MG63 (cell line): ENCODE results near the gene CACNA1S. TPM values are rescaled to one million over a fixed set of nuclear protein-coding genes. Genes with fewer than 3 reads are reported as not detected.

Experiments
- DNase-seq: peaks from one replicate; pipeline ENCODE4 v3.0.0-alpha.2; 2020
- H3K27me3 ChIP-seq: fragments of 250-450 bp; sonication (Bioruptor Pico); 2 replicates; pipeline ENCODE4 v1.5.1; 2020; ENCODE audit warnings: mild to moderate bottlenecking, moderate library complexity
- H3K36me3 ChIP-seq: fragments of 250-450 bp; sonication (Bioruptor Pico); 2 replicates; pipeline ENCODE4 v1.5.1; 2020; ENCODE audit warnings: mild to moderate bottlenecking, moderate library complexity
- H3K4me3 ChIP-seq: fragments of 250-450 bp; sonication (Bioruptor Pico); 2 replicates; pipeline ENCODE4 v1.5.1; 2020; ENCODE audit warnings: mild to moderate bottlenecking, moderate library complexity
- H3K9me3 ChIP-seq: fragments of 250-450 bp; sonication (Bioruptor Pico); 2 replicates; pipeline ENCODE4 v1.5.1; 2020; ENCODE audit warnings: mild to moderate bottlenecking, moderate library complexity
- total RNA-seq: library from RNA; depleted of rRNA; stranded (reverse); fragments of >200 nt; shearing (Covaris generic); gene quantifications from 2 replicates; pipeline ENCODE4 v1.2.3, GENCODE V29; 2014; ENCODE audit warnings: low replicate concordance

Gene CACNA1S
- total RNA-seq, 1 experiment from 2014 or later: not detected

DNA sequence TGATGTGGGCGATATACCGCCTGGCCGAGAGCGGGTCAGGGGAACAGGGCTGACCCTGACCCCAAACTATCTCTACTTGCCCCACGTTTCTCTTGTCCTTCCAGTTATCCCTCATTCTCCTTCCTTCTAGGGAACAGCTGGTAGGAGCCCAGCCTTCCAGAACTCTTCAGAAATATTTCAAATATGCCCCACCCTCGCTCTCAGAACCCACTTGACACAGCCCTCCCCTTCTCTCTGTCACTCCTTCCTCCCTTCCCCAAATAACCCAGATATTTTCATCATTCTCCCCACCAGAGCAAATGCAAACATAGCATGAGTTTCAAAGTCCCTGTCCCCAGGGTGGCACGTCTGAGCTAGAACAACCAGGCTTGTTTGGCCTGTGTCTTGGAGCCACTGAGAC is 1.1 kb downstream of the CACNA1S start:
- DNase-seq: no peak
- no peaks in the 10 kb centered on the region for H3K36me3 ChIP-seq
- H3K4me3 ChIP-seq: no peak overlapping the region
- H3K9me3 ChIP-seq: no peaks in the 10 kb centered on the region
- H3K27me3 ChIP-seq: no peaks in the 10 kb centered on the region

DNA sequence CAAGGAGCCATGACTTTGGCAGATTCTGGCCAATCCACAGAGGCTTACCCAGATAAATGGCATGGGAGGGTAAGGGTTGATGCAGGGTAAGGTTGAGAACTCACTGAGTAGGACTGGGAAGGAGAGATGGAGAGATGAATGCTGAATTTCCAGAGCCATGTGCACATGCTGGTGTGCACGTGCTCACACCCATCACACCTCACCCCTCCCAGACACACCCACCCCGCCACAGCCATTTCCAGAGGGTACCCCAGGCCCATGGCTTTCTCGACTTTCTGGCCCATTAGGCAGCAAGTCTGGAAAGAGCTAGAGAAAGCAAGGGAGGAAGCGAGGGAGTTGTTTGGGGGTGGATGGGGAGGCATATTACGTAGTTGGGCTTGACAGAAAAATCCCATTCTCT is 1.6 kb downstream of the CACNA1S start:
- Histone ChIP-seq H3K27me3 (no peaks in the 10 kb centered on the region), H3K4me3 (no peak overlapping the region), H3K36me3 (no peaks in the 10 kb centered on the region), H3K9me3 (no peaks in the 10 kb centered on the region)
- no peak for DNase-seq

DNA sequence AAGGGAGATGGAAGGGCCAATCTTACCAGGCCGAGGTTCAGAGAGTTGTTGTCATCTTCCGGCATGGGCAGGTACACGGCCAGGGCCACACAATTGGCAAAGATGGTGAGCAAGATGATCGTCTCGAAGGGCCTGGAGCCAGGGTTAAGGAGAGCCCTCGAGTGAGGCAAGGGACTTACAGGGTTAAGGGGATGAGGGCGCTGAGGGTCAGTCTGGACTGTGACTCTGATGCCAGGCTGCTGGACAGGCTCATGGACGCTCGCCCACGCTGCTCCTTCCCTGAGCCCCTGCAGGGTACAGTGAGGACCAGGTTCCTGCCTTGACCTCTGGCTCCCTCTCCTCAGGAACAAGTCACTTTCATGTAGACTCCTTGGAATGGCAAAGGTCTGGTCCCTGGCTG is 2.1 kb downstream of the CACNA1S start:
- Histone ChIP-seq H3K9me3 (no peaks in the 10 kb centered on the region), H3K4me3 (no peak overlapping the region), H3K36me3 (no peaks in the 10 kb centered on the region), H3K27me3 (no peaks in the 10 kb centered on the region)
- no peak for DNase-seq

DNA sequence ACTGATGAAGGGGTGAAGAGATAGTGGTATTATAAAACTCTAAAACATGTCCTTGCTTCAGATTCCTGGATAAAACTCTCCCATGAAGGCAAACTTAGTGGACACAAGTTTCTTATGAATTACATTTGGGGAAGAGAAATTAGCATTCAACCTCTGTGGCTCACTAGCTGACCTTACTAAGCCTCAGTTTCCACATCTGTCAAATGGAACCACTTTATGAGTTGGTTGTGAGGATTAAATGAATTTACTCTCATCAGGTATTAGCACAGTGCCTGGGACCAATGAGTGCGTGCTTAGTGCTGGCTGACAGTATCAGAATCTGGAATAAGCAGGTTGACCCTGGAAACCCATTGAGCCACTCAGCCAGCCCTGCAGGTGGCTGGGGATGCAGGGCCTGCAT is 2.6 kb downstream of the CACNA1S start:
- H3K4me3 ChIP-seq: no peak overlapping the region
- DNase-seq: no peak
- H3K36me3 ChIP-seq: no peaks in the 10 kb centered on the region
- H3K9me3 ChIP-seq: no peaks in the 10 kb centered on the region
- H3K27me3 ChIP-seq: no peaks in the 10 kb centered on the region

DNA sequence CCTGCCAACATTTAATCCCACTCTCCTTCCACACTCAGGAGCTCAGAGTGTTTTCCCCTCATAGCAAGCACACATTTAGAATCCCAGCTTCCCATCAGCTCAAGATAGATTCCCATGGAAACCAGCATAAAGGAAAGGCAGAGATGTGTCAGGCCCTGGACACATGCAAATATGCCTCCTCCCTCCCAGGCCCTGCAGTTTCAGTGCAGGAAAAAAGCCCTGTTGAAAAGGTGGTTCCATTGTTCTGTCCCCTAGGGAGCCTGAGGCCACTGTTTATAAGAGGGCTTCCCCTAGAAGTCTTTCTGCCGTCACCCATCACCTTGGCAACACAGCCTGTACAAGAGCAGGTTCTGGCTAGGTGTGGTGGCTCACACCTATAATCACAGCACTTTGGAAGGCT is 3.6 kb downstream of the CACNA1S start:
- Histone ChIP-seq H3K27me3 (no peaks in the 10 kb centered on the region), H3K4me3 (no peak overlapping the region), H3K36me3 (no peaks in the 10 kb centered on the region), H3K9me3 (no peaks in the 10 kb centered on the region)
- no peak for DNase-seq

DNA sequence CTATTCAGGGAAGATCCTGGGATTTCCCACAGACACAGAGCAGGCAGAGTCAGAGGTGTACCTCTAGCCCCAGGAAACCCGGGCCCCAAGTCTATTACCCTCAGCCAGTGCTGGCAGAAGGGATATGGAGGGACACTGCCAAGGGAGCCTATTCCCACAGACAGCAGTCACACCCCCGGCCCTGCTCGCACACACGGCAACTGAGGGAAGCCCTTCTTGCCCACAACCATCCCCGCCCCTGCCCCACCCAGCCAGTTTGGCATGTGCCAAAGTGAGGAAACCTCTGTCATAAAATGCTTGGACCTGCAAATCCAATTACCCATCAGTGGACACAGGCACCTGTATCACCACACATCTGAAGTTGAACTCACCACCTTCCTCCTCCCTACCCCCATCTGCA is 6.5 kb downstream of the CACNA1S start:
- no peaks in the 10 kb centered on the region for H3K9me3 ChIP-seq
- H3K4me3 ChIP-seq: no peak overlapping the region
- H3K27me3 ChIP-seq: no peaks in the 10 kb centered on the region
- no peak for DNase-seq
- H3K36me3 ChIP-seq: no peaks in the 10 kb centered on the region

DNA sequence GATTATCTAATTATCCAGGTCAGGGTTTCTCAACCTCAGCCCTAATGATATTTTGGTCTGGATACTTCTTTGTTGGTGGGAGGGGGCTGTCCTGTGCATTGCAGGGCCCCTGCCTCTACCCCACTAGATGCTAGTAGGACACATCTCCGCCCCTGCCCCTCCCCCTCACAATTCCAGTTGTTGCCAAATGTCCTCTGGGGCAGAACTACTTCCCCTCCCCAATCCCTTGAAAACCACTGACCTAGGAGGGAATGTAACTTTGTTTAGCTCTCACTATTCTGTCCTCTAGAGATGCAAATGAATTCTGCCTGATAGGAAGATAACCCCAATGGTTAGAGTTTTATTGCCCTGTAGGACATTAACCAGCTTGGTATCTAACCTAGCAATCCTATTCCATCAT is 8.1 kb downstream of the CACNA1S start:
- H3K9me3 ChIP-seq: no peaks in the 10 kb centered on the region
- H3K4me3 ChIP-seq: no peak overlapping the region
- H3K27me3 ChIP-seq: no peaks in the 10 kb centered on the region
- H3K36me3 ChIP-seq: no peaks in the 10 kb centered on the region
- no peak for DNase-seq

DNA sequence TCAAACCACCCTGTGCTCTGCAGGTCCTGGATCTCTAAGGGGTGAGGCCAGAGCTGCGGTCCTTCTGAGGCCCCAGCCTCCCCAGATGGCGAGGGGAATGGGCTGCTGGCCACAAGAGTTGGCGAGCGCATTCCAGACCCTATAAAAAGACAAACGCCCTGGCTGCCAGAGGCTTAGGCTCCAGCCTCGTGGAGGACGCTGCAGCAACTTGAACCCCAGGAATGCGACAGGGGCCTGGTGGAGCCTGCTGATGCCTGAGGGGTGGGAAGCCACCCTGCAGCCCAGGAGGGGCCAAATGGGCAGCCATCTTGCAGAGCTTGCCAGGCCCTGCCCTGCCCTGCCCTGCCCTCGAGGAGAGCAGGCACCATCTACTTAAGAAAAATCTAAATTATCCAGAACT is 8.6 kb downstream of the CACNA1S start:
- DNase-seq: no peak
- Histone ChIP-seq H3K4me3 (no peak overlapping the region), H3K9me3 (no peaks in the 10 kb centered on the region), H3K36me3 (no peaks in the 10 kb centered on the region), H3K27me3 (no peaks in the 10 kb centered on the region)

DNA sequence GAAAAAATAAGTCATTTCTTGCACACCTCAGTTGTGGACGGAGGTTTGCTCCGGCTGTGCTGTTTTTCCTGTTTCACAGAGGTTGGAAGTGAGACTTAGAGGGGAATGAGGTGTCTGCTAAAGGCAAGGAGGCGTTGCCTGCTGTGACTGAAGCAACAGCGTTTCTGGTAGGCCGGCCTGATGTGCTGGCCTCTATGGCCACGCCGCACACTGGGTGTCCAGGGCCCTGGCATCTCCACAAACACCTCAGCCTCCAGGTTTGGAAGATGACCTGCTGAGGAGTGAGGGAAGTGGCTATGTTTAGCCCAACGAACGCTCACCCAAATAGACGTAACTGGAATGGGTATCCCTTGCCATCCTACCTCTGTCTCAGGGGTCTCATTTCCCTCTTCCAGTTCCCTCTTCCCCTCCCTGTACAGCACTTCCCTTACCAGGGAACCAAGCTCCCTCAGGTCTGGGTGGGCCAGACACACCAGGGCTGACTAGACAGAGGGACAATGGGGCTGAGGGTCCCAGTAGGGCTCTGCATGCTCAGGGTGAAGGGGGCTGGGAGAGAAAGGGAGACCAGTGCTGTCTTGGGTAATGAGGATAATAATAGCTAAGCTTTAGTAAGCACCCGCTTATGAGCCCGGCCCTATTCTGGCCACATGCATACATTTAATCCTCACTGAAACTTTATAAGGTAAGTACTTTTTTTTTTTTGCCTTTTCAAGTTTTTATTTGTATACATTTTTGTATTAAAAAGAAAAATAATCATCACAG is 11.9 kb downstream of the CACNA1S start:
- no peaks in the 10 kb centered on the region for H3K9me3 ChIP-seq
- H3K4me3 ChIP-seq: no peak overlapping the region
- H3K27me3 ChIP-seq: no peaks in the 10 kb centered on the region
- no peak for DNase-seq
- H3K36me3 ChIP-seq: no peaks in the 10 kb centered on the region

DNA sequence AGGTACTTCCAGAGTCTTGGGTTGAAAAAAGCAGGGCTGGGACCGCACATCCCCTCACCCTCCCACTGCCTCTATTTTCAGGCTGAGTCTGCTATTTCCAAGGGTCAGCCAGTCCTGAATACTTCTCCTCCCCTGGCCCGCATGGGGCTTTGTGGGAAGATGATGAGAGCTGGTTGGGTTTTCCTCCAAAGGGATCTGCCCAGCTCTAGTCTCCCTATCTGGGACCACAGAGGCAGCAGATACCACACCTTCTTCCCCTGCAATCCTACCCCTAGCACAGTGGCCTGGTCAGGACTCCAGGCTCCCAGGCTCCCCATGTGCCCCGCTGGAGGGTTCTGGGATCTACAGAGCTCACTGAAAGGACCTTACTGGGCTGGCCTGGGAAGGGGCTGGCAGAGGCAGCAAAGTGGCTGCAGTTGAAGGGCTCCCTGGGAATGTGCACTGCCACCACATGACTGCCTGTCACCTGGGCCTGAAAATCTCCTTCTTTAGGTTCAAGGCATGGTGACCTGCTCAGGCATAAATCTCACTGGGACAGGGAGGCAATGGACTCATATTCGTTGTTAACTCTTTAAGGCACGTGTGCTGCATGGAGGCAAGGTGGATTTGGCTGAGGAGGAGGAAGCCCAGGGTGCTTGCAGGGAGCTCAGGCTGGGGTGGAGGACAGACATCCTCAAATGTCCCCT is 13.1 kb downstream of the CACNA1S start:
- Histone ChIP-seq H3K27me3 (no peaks in the 10 kb centered on the region), H3K36me3 (no peaks in the 10 kb centered on the region), H3K9me3 (no peaks in the 10 kb centered on the region), H3K4me3 (no peak overlapping the region)
- DNase-seq: no peak

DNA sequence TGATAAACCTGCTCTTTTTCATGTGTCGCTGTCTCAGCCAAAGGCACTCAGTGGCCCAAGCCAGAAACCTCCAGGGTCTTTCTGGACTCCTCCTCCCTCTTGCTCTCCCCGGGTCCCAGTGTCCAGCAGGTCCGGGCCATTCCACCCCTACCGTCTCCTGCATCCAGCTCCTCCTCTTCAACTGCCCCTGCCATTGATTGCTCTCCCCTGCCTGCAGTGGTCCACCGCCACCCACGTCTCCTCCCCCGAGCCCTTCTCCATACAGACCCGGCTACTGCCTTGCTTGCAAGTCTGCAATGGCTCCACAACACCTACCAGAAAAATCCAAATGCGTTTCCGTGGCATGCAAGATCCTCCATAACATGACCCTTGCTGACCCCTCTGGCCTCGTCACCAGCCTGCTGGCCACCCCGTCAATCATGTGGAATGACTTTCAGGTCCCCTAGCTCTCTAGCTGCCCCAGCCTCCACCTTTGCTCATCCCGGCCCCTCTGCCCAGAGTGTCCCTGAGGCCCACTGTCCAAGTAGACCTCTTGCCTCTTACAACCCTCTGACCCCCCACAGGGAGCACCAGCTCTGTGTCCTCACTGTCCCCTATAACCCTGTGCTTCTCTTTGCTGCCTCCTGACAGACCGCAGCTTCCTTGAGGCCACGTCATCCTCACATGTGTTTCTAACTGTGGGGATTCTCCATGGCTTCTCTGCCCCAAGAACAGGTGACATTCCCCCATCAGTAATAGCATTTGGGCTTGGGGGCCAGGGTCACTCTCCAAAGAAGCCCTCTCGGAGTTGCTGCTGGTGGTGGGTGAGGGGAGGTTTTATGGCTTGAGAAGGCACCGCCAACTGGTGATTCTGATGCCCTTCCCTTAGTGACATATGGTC is 15.0 kb downstream of the CACNA1S start:
- DNase-seq: no peak
- Histone ChIP-seq H3K4me3 (no peak overlapping the region), H3K27me3 (no peaks in the 10 kb centered on the region), H3K9me3 (no peaks in the 10 kb centered on the region), H3K36me3 (no peaks in the 10 kb centered on the region)

DNA sequence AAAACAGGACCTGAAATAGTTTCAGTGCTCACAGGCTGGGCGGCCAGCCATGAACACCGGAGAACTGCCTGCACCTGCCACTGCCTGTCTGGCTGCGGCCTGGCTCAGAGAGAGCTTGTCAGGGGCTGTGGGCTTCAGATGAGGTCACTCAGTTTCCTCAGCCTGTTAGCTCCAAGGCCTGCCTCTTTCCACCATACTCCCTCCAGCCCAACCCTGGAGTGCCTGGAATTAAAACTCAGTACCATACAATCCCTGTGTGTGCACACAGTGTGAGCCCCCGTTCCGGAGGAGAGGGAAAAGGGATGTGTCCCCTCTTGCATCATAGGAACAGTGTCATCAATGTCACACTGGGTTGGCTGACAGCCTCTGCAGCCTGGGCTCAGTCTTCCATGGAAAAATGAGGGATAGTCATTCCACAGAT is 16.2 kb downstream of the CACNA1S start:
- DNase-seq: no peak
- Histone ChIP-seq H3K4me3 (no peak overlapping the region), H3K9me3 (no peaks in the 10 kb centered on the region), H3K27me3 (no peaks in the 10 kb centered on the region), H3K36me3 (no peaks in the 10 kb centered on the region)

DNA sequence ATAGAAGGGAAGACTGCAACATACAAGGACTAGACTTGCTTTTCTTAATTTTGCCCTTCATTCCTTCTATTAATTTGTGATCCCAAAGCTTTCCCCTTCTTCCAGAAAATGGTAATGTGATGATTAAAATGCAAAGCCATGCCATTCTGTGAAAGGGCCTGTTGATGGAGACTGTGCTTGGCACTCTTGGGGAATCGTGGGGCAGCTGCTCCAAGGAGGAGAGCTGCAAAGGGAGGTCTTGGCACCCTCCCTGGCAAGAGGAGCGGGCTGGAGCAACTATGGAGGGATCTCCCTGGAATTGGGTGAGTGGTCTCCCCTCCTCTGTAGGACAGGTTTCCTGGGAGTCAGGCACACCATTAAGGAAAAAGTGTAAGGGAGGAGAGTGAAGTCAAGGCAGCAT is 16.6 kb downstream of the CACNA1S start:
- no peak for DNase-seq
- no peak overlapping the region for H3K4me3 ChIP-seq
- no peaks in the 10 kb centered on the region for H3K9me3 ChIP-seq
- no peaks in the 10 kb centered on the region for H3K36me3 ChIP-seq
- H3K27me3 ChIP-seq: no peaks in the 10 kb centered on the region

DNA sequence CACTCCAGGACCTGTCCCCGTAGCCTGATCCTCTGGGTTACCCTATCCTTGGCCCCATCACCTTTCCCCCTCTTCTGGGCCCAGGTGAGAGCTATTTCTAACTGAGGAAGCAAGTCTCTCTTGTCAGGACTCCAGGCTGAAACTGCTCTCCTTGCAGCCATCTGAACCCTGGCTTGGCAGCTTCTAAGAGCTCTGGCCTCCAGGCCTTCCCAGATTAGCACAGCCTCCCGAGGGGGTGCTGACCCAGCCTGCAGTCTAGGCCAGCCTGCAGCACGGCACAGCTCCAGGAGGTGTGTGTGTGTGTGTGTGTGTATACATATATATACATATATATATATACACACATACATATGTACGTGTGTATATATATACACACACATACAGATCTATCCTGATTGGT is 17.4 kb downstream of the CACNA1S start:
- H3K9me3 ChIP-seq: no peaks in the 10 kb centered on the region
- H3K36me3 ChIP-seq: no peaks in the 10 kb centered on the region
- no peak for DNase-seq
- H3K27me3 ChIP-seq: no peaks in the 10 kb centered on the region
- H3K4me3 ChIP-seq: no peak overlapping the region

DNA sequence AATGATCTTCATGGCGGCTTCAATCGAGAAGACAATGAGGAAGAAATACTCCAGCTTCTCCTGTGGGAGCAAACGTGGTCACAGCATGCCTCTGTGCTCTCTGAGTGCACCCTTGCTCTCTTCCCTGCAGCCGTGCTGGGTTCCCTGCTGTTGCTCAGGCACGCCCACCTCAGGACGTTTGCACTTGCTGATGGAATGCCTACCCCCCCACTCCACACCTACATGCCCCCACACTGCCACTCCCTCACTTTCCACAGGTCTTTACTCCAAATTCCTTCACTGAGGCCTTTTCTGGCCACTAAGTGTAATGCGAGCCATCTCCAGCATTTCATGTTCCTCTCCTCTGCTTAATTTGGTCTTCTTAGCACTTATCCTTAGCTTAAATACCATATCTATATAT is 18.3 kb downstream of the CACNA1S start:
- H3K27me3 ChIP-seq: no peaks in the 10 kb centered on the region
- H3K9me3 ChIP-seq: no peaks in the 10 kb centered on the region
- DNase-seq: no peak
- no peak overlapping the region for H3K4me3 ChIP-seq
- H3K36me3 ChIP-seq: no peaks in the 10 kb centered on the region

DNA sequence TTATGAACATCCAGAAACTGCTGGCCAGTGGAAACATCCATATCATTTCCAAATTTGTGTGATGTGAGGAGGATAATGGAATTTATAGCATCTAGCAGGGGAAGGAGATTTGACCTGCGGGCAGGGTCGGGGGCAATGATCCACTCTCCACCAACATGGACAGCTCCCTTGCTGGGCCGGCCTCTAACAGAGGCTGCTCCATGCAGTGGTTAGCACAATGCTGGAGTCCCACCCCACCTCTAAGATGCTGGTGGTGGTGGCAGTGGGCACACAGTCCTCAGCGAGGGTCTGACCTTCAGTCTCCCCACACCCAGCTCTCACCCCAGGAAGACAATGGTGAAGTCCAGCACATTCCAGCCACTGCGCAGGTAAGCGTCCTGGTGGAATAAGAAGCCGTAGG is 18.7 kb downstream of the CACNA1S start:
- Histone ChIP-seq H3K9me3 (no peaks in the 10 kb centered on the region), H3K27me3 (no peaks in the 10 kb centered on the region), H3K4me3 (no peak overlapping the region), H3K36me3 (no peaks in the 10 kb centered on the region)
- DNase-seq: no peak

DNA sequence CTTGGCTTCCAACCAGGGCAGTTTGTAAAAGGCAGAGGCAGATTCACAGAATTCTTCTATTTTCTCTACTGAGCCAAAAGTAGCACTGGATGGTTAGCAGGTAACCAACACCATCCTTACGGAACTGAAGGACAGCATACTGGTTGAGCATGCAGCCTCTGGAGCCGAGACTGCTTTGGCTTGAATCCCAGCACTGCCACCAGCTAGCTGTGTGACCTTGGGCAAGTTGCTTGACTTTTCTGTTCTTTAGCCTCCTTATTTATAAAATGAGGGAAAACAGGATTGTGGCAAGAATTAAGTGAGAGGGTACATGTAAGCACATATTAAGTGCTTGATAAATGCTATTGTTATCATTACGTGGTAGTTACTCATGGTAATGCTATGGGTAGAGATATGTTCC is 19.5 kb downstream of the CACNA1S start:
- H3K4me3 ChIP-seq: no peak overlapping the region
- no peak for DNase-seq
- H3K27me3 ChIP-seq: no peaks in the 10 kb centered on the region
- H3K36me3 ChIP-seq: no peaks in the 10 kb centered on the region
- H3K9me3 ChIP-seq: no peaks in the 10 kb centered on the region
